HEK293 (cell line): Measurements from ENCODE around the gene IDE.

ENCODE experiments used
- KLF10 ChIP-seq: fragments of 450-650 bp; IDR thresholded peaks from 2 replicates; pipeline ENCODE4 v1.5.1; 2018; ENCODE audit warnings: missing biosample characterization, mild to moderate bottlenecking, missing genetic modification characterization
- ZNF121 ChIP-seq: fragments of 450-650 bp; formaldehyde crosslinking; IDR thresholded peaks from 2 replicates; pipeline ENCODE4 v1.5.1; 2016; ENCODE audit warnings: missing biosample characterization, missing genetic modification characterization
- ZNF132 ChIP-seq: fragments of 450-650 bp; formaldehyde crosslinking; IDR thresholded peaks from 2 replicates; pipeline ENCODE4 v1.5.1; 2017; ENCODE audit warnings: missing biosample characterization, missing genetic modification characterization, borderline replicate concordance
- TF ChIP-seq, protein P1 (sequence below): fragments of 450-650 bp; formaldehyde crosslinking; IDR thresholded peaks from 2 replicates; pipeline ENCODE4 v1.5.1; 2016; ENCODE audit warnings: missing biosample characterization, missing genetic modification characterization
- TF ChIP-seq, protein P2 (sequence below): fragments of 450-650 bp; formaldehyde crosslinking; IDR thresholded peaks from 2 replicates; pipeline ENCODE4 v1.5.1; 2016; ENCODE audit warnings: missing biosample characterization, missing genetic modification characterization
- TF ChIP-seq, protein P3 (sequence below): fragments of 450-650 bp; formaldehyde crosslinking; IDR thresholded peaks from 2 replicates; pipeline ENCODE4 v1.5.1; 2016; ENCODE audit warnings: missing biosample characterization, missing genetic modification characterization
- TF ChIP-seq, protein P4 (sequence below): fragments of 450-650 bp; formaldehyde crosslinking; IDR thresholded peaks from 2 replicates; pipeline ENCODE4 v1.5.1; 2016; ENCODE audit warnings: missing biosample characterization, missing genetic modification characterization, low read depth

- TF ChIP-seq, protein P1, sequence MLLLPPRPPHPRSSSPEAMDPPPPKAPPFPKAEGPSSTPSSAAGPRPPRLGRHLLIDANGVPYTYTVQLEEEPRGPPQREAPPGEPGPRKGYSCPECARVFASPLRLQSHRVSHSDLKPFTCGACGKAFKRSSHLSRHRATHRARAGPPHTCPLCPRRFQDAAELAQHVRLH = peak; percentile 72; the same call in 1 of the 2 replicates
- TF ChIP-seq KLF10 (0 out of 2 replicates have a peak, but pooled peaks have one; percentile 10), ZNF132 (tag by site-specific recombination) (no peak), ZNF121 (tag by site-specific recombination) (peak; percentile 60)
- TF ChIP-seq, protein P2, sequence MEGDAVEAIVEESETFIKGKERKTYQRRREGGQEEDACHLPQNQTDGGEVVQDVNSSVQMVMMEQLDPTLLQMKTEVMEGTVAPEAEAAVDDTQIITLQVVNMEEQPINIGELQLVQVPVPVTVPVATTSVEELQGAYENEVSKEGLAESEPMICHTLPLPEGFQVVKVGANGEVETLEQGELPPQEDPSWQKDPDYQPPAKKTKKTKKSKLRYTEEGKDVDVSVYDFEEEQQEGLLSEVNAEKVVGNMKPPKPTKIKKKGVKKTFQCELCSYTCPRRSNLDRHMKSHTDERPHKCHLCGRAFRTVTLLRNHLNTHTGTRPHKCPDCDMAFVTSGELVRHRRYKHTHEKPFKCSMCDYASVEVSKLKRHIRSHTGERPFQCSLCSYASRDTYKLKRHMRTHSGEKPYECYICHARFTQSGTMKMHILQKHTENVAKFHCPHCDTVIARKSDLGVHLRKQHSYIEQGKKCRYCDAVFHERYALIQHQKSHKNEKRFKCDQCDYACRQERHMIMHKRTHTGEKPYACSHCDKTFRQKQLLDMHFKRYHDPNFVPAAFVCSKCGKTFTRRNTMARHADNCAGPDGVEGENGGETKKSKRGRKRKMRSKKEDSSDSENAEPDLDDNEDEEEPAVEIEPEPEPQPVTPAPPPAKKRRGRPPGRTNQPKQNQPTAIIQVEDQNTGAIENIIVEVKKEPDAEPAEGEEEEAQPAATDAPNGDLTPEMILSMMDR = peak; percentile 93
- TF ChIP-seq, protein P3, sequence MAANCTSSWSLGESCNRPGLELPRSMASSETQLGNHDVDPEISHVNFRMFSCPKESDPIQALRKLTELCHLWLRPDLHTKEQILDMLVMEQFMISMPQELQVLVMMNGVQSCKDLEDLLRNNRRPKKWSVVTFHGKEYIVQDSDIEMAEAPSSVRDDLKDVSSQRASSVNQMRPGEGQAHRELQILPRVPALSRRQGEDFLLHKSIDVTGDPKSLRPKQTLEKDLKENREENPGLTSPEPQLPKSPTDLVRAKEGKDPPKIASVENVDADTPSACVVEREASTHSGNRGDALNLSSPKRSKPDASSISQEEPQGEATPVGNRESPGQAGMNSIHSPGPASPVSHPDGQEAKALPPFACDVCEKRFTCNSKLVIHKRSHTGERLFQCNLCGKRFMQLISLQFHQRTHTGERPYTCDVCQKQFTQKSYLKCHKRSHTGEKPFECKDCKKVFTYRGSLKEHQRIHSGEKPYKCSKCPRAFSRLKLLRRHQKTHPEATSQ (tag by site-specific recombination) = 0 out of 2 replicates have a peak, but pooled peaks have one; percentile 61
- TF ChIP-seq, protein P4, sequence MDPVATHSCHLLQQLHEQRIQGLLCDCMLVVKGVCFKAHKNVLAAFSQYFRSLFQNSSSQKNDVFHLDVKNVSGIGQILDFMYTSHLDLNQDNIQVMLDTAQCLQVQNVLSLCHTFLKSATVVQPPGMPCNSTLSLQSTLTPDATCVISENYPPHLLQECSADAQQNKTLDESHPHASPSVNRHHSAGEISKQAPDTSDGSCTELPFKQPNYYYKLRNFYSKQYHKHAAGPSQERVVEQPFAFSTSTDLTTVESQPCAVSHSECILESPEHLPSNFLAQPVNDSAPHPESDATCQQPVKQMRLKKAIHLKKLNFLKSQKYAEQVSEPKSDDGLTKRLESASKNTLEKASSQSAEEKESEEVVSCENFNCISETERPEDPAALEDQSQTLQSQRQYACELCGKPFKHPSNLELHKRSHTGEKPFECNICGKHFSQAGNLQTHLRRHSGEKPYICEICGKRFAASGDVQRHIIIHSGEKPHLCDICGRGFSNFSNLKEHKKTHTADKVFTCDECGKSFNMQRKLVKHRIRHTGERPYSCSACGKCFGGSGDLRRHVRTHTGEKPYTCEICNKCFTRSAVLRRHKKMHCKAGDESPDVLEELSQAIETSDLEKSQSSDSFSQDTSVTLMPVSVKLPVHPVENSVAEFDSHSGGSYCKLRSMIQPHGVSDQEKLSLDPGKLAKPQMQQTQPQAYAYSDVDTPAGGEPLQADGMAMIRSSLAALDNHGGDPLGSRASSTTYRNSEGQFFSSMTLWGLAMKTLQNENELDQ = no peak
These were observed at the start of gene IDE for GRCh38 chr10:92573798-92574547.
